GM21786 (cell line): ENCODE data around the gene UBR4.

Source experiments
- ATAC-seq: cut with Tn5 transposase; IDR thresholded peaks from one replicate; pipeline ENCODE4 v1.9.1; 2021; ENCODE audit not compliant: unreplicated experiment

Gene UBR4

DNA sequence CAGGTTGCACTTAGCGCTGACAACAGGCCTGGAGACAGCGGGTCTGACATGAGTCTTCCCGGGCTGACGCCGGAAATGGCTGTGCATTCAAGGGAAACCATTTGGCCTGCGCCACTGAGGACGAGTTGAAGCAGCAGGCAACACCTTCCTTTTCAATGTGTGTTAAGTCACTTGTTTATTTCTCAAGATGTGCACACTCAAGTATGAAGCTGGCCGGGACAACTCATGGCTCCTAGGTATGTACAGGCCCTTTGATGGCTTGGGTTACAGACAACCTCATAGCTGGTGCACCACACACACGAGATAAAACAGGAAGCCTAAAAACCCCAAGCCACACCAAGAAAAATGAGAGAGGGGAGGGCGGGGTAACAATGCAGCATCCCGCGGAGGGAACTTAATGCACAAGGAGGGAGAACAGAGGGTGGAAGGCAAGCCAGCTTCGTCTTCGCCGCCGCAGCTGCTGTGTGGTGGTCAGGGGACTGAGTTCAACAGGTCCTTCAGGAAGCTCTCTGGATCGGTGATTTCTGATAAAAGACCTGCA is 135.6 kb downstream of the UBR4 start:
- ATAC-seq, result no peak

DNA sequence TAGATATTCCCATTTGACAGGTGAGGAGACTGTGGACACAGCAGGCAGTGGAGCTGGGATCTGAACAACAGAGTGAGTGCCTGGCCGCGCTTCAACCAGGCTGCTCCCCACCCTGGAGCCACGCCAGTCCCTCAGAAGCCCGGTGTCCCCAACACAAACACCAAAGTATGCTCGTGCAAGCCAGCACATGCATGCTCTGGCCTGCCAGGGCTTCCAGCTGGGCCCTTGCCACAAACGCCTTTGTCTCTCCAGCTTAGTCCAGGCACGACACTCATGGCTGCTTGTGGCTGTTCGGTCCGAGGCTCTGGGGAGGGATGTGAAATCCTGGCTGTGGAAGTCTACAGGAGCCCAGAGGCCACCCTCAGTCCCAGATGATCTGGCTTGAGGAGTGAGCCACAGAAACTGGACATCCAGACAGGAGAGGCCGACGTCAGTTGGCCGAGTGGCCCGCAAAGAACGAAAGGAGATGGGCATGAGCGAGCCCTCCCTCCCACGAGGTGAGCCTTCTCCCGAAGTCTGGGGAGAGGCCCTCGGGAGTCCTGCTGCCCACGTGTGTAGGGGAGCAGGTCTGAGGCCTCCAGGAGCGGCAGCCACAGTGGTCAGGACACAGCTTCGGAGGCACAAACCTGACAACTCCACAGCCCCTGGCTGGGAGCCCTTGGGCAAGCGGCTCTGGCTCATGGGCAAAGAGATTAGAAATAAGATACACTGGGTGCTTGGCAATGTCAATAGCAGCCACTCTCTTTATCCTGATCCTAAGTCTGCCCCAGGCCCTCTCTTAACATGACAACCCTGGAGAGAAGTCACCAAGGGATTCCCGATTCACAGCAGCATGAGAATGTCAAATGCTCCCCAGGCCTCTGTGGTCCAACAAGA is 136.5 kb downstream of the UBR4 start:
- ATAC-seq, result no peak

DNA sequence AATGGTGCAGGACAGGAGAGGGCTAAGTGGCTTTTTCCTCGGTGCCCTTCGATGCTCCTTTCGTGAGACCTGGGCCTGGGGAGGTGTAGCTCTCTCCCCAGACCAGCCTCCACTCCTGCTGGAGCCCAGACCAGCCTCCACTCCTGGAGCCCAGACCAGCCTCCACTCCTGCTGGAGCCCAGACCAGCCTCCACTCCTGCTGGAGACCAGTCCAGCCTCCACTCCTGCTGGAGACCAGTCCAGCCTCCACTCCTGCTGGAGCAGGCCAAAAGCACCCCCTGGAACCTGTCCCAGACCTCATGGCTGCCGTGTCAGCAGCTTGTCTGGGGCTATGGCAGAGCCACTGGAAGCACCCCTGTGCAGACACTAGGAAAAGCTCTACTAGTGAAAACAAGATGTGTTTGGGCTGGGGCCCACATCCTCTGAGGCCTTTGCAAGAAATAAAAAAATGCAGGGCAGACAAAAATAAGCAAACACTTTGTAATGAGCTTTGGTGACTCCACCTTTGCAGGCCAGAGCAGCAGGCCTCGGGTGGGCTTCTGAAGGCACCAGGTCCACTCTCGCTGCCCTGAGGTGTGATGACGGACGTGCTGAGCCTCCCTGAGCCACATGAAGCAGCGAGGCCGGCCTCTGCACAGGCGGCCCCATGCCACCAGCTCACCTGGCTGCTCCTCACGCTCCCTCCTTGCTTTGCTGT is 137.6 kb downstream of the UBR4 start:
- no peak for ATAC-seq

DNA sequence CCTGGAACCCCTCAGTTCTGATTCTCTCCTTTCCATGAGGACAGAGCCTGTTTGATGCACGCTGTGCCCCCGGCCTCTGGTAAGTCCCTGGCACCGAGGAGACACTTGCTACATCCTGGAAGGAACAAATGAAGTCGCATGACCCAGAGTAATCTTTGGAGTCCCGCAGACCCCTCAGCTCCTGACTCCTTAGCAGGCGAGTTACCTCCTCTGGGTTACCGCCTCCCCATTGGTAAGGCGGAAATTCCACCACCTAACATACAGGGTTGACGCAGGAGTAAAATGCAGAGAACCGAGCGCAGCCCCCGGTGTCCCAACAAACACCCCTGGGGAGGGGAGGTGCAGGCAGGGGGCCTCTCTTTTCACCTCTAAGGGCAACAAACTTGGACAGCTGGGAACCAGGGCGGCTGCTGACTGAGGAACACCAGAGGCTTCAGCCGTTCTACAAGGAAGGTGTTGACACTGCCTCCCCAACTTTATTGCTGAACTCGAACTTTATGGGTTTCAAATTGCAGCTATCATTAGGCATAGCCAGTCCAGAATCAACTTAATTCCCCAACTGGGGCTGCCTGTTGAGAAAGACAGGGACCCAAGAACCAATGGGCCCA is 138.3 kb downstream of the UBR4 start:
- no peak for ATAC-seq

DNA sequence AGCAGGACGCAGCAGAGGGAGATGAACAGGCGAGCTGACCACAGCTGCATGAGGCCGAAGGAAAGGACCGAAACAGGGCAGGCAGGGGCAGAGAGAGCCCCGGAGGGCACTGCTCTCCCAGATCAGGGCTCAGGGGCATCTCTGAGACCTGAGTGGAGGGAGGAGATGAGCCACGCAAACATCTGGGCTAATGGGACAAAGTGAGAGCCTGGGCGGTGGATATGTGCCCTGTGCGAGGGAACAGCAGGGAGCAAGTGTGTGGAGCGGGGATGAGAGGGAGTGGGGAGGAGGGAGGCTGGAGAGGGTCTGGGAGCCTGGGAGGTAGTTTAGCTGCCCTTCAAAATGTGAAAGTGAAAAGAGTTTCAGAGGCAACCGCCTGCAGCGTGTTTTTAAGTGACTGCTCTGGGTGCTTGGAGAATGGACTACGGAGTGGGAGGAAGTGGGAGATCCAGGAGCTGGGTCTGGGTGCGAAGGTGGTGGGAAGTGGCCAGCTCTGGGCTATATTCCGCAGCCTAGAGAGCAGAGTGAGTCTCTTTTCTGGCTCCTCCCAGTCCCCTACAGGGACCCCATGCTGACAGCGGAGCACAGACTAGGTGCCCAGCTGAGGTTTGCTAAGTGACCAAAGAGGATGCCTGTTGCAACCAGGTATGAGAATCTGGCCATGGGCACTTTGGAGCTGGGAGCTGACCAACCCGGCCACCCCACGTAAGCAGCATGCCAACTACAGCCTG is 139.0 kb downstream of the UBR4 start:
- ATAC-seq, result no peak

DNA sequence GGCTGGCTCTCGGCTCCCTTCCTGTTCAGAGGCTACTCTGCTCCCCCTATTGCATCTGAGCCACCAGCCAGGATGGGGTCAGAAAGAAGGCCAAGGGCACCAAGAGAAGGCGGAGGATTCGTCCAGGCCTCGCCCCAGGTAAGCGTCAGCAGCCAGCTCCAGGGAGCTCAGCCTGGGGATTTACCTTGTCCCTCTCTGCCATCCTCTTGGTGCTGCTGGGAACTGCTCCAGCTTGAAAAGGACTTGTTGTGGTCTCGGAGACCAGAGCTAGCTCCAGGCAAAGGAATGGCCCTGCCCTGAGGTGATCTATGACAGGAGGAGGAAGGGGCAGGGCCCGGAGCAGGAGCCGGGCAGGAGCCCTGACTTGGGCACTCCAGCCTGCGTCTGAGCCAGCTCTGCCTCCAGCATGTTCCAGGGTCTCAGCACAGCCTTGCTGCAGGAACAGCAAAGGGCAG is 139.8 kb downstream of the UBR4 start:
- no peak for ATAC-seq

DNA sequence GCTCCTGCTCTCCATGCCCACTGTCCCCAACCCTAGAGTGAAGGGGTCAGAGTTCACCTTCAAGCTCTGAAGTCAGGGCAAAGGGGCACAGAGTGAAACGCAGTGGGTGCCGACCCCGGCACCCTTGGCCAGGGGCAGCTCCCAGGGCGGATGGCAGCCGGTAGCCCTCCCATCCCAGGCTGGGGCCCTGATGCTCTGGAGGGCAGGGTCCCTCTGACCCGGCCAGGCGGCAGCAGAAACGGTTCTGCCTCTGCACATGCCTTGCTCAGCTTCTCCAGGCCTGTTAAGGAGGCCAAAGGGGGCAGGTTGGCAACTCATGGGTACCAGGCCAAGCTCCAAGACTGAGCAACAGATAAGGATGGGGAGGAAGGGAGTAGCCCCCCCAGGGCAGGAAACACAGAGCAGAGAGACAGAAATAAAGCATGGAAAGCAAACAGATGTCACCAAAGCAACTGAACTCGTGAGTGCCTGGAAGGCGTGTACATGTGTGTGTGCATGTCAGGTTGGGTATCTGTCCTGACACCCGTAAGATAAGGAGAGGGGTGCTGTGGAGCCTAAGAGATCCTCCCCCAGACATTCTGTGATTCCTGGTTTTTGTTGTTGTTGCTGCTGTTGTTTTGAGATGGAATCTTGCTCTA is 141.3 kb downstream of the UBR4 start:
- ATAC-seq, result no peak

DNA sequence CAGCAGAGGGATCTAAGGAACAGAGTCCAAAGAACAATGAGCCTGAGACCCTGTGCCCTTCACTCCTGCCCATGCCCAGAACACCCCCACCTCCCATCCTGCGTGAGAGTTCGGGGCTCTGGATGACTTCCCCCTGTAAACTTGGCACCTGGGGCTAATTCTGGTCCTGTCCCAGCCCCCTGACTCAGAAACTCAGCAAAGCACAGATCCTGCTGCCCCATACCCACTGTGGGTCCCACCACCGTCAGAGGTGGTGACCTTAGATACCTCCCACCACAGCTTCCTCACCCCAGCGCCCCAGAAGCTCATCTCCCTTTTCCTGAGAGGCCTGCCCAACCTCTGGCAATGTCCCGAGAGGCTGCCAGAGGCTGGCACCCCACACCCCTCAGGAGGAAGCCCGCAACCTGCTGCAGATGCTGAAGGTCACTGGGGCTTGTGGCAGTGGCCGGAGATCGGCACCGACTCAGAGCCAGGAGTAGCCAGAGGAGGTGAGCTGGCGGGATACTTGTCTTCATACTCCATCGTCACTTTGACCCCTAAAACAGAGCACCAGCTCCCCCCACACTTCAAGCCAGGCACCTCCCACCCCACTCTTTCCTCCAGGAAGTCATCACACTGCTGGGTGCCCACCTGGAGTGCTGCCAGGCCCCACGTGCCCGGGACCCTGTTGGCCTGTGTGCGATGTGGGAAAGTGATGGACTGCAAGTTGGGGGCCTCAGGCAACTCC is 142.0 kb downstream of the UBR4 start:
- no peak for ATAC-seq

DNA sequence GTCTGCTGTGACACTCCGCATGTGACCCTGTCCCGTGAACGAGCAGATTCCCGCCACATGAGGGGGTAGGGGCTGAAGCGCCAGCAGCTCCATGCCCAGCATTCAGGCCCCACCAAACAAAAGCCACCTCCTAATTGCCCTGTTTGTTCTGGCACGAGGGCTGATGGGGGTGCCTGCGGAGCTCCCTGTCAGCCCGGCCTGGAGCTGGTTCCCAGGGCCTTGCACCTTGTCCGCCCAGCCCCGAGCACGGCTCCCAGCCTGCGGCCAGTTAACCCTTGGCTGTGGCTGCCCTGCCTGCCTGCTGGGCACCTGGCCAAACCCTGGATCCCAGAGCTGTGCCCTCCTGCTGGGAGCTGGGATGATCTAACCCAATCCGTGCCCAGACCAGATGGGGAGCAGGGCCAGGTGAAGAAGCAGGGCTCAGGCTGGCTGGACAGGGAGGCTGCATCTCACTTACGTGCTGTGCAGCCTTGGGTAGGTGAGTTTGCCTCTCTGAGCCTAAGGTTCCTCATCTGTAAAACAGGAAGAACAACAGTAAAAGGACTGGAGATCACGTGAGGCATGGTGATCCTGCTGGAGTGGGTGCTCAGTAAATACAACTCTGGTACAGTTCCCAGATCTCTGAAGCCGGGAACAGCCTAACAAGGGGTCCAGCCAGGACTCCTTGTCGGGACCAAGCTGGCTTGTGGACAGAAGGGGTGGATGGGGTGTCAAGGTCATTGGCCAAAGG is 142.7 kb downstream of the UBR4 start:
- no peak for ATAC-seq

DNA sequence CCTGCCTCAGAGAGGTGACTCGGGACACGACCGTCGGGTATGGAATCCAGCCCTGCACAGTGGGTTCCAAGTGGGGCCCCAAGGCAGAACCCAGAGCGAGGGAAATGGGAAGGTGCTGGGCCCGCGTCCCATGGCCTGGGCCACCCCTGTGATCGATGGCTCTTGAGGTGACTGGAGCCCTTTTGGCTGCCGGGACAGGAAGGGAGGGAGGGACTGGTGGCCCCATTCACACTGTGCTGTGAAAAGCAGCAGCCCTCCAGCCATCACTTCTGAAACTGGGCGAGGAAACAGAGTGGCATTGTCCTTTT is 143.2 kb downstream of the UBR4 start:
- no peak for ATAC-seq

DNA sequence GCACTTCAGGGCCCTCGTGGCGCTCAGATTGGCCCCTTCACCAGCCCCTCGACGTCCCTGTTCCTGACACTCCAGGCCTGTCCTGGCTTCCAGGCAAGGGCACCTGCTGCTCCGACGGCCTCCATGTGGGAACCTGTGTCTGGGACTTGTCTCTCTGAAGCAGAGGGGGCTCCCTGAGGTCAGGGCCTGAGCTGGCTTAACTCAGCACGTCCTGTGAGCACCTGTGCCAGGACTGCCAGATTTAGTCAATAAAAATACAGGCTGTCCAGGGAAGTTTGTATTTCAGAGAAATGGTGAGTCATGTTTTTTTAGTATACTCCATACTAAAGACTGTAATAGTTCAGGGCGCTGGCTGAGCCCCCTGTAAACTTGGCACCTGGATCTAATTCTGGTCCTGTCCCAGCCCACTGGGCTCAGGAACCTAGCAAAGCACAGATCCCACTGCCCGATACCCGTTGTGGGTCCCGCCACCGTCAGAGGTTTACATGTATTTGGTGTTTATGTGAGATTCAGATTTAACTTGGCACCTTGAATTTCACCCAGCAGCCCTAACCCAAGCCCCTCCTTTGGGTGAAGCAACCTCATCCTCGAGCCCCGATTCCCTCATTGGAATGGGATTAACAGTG is 143.7 kb downstream of the UBR4 start:
- no peak for ATAC-seq

DNA sequence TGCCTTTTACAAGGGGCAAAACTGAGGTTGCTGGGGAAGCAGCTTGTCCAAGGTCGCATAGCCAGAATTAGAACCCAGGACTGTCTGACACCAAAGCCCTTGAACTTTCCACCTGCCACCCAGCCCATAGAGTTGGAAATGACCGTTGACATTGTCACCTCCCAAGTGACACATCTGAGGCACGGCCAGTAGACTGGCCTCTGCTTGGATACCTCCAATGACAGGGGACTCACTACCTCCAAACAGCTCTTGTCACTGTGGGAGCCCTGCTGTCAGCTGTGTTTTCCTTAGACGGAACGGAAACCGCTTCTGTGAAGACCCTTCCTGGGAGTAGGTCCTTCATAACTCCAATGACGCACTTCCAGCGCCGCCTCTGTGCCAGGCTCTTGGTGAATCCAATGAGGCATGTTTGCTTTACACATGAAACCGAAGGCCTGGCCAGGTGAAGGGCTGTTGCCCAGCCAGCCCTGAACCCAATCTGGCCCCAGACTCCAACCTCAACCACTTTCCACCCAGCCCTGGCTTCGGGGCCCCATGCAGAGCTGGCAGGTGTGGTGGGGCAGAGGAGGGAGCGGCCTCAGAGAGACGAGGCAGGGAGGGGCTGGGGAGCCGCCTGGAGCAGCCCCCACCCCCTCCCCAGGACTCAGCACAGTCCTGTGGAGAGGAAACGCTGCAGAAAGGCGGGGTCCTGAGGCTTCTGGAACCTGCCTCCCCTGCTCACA is 144.4 kb downstream of the UBR4 start:
- ATAC-seq, result no peak

DNA sequence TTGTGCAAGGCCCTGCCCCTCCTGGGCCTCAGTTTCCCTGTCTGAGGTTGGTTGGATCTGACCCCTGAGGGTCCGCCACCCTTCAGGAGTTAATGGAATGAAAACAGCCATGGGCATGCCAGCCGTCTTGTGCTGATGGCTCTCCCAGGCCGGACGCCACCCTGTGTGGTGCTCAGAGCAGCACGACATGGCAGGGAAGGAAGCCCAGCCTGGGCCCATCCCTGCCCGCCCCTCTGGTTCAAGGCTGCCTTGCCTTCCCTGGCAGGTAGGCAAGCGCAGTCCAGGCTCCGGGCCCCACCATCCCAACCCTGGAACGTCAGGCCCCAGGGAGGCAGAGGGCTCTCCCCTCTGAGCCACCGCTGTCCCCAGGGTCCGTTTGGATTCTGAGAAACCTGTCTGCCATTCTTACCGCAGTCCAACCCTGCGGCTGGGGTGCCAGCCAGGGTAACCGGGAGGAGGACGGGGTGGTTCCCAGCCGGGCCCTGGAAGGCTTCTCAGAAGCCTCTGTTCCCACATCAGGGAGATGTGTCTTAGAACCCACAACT is 145.1 kb downstream of the UBR4 start:
- ATAC-seq, result no peak

DNA sequence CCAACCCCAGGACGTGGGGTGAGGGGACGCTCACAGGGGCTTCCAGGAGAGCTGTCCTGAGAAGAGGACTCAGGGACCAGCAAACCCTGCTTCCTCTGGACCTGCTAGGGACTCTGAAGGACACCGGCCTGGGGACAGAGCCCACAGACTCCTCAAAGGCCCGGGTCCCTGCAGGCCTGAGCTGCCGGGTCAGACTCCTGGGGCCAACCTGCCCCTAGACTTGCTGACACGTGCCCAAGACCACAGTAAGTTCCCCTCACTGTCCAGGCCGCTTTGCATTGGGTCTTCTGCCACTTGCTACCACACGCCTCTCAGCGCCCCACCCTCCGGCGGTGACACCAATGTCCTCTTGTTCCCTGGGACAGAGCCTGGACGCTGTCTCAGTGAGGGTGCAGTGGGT is 146.9 kb downstream of the UBR4 start:
- ATAC-seq, result no peak

DNA sequence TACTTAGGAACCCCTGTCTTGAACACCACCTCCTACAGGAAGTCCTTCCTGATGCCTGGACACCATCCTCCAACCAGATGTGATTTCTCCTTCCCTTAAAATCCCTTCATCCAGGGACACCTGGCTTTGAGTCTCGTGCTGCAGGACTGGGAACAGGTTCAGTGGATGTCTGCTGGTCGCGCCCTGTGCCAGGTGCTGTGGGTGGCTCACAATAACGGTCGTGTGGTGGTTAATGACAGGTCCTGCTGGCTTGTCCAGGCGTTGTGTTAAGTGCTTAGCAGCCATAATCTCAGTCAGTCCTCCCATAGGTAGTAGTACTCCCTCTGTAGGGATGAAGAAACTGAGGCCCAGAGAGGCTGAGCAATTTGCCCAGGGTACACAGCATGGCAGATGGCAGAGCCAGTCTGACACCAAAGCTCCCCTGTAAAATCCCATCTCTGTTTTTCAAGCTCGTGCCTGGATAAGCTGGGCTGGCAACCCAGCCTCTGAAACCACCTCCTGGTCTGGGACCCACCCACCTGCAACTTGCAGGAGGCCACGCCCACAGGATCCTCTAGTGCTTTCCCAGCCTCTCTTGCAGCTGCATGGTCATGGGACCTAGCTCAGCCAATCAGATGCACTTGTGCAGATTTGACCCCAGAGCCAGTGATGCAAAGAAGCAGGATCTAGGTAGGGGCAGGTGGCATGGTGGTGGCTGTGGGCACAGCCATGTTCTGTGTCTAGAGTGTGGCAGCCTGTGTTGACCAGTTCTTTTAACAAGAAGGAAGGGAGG is 147.6 kb downstream of the UBR4 start:
- ATAC-seq, result no peak

DNA sequence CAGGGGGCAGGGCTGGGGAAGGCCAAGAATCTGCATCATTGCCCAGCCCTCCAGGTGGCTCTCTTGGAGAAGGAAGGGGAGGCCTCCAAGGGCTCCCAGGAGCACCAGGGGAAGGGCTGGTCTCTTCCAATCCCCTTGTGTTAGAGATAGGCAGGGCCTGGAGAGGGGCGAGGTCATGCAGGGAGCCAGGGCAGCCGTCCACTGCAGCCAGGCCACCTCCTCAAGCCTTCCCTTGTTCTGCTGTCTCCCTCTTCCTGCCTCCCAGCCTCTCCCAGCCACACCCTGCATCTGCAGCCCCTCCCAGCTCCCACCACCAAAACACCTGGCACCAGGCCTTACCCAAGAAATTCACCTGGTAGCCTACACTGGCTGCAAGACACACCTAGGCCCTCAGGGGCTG is 148.3 kb downstream of the UBR4 start:
- no peak for ATAC-seq

DNA sequence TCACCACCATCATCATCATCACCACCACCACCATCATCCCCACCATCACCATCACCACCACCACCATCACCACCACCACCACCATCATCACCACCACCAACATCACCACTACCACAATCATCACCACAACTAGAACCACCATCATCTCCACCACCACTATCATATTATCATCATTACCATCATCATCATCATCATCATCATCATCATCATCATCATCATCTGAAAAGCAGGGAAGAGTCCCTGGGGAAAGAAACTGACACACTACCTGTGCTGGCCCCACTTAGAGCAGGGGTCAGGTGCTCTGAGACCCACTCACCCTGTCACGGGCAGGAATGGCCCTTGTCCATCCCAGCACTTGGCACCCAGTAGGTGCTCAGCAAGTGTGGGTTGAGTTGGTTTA is 148.7 kb downstream of the UBR4 start:
- ATAC-seq, result no peak
